ENCODE measurements around the gene ZNF304. TPM values are rescaled to one million over a fixed set of nuclear protein-coding genes. Genes with fewer than 3 reads are reported as not detected.
A peak's percentile ranks its signal among the peaks of the same experiment; 100 is the strongest.

ZNF304 gene
- total and polyA plus RNA-seq, 4 experiments from 2014 or later = 0.43 to 13.6 (median 8.7) TPM

GRCh38 chr19:57317503-57317902 is 33.6 kb upstream of the ZNF304 start:
- Mint-ChIP-seq H3K4me1 (peaks cover 12 to 30% (median 23%) of the 10 kb centered on the region in 4 donors), H3K36me3 (peaks cover 5 to 18% of the 10 kb centered on the region in 2 donors), H3K27ac (no peak overlapping the region), H3K9me3 (peaks cover 10 to 67% (median 21%) of the 10 kb centered on the region in 8 donors), H3K4me3 (no peak overlapping the region), H3K27me3 (peaks cover 24 to 26% of the 10 kb centered on the region in 2 donors)
- ChIA-PET POLR2A (ENCODE audit: partially characterized antibody) (no interaction called here), CTCF (ENCODE audit: partially characterized antibody) (interaction anchor here (0.7 kb wide), 1 partner anchor 729 kb away, joined by 3 read pairs; no protein-coding TSS in a partner anchor)
- Histone ChIP-seq H3K36me3 (ENCODE audit: insufficient read depth, low read length) (no peaks in the 10 kb centered on the region), H3K4me1 (ENCODE audit: insufficient read depth, low read length) (peaks cover 26% of the 10 kb centered on the region), H3K4me3 (ENCODE audit: low read length in 2 of 2) (no peak overlapping the region), H3K9me3 (ENCODE audit: control insufficient read depth in 1 of 2, low read length in 2 of 2) (no peaks in the 10 kb centered on the region), H3K27ac (ENCODE audit: low read depth, low read length) (no peak overlapping the region), H3K27me3 (ENCODE audit: insufficient read depth, low read length) (peaks cover 8% of the 10 kb centered on the region)
- intact Hi-C loops (cut with micrococcal nuclease) = no loop called here
- DNase-seq = no peak

- peaks cover 19 to 24% of the 10 kb centered on the region in 2 donors for H3K27me3 Mint-ChIP-seq
- intact Hi-C loops (cut with micrococcal nuclease) = loop anchor here (1.0 kb wide), 3 partner anchors 40 to 207 kb away; partner anchors contain the start of genes TRAPPC2B, ZNF460, ZNF547 and ZNF549
- peak overlapping the region; percentile 90 to 97 (median 94) for H3K4me3 Mint-ChIP-seq
- Histone ChIP-seq H3K4me1 (ENCODE audit: insufficient read depth, low read length) (peaks cover 29% of the 10 kb centered on the region), H3K27me3 (ENCODE audit: insufficient read depth, low read length) (peaks cover 8% of the 10 kb centered on the region), H3K4me3 (ENCODE audit: low read length in 2 of 2) (peak overlapping the region; percentile 81 to 90), H3K9me3 (ENCODE audit: control insufficient read depth in 1 of 2, low read length in 2 of 2) (peaks cover 0 to 6% of the 10 kb centered on the region in 2 donors), H3K36me3 (ENCODE audit: insufficient read depth, low read length) (peaks cover 13% of the 10 kb centered on the region), H3K27ac (ENCODE audit: low read depth, low read length) (peak overlapping the region; percentile 84)
- ChIA-PET POLR2A (ENCODE audit: partially characterized antibody) (interaction anchor here (0.6 to 1.1 kb wide), 4 partner anchors 9 to 70 kb away, joined by 3 read pairs; partner anchors contain the start of genes ZNF304, ZNF460 and ZNF548), CTCF (ENCODE audit: partially characterized antibody) (interaction anchor here (0.7 kb wide), 1 partner anchor 864 kb away, joined by 3 read pairs; no protein-coding TSS in a partner anchor)
- peaks cover 18 to 34% (median 27%) of the 10 kb centered on the region in 4 donors for H3K4me1 Mint-ChIP-seq
- DNase-seq = no peak
- H3K27ac Mint-ChIP-seq = peak overlapping the region; percentile 90 to 99 (median 97)
- H3K9me3 Mint-ChIP-seq = peaks cover 7 to 68% (median 32%) of the 10 kb centered on the region in 8 donors
- H3K36me3 Mint-ChIP-seq = peaks cover 26 to 38% of the 10 kb centered on the region in 2 donors
These were observed 31.2 kb upstream of the ZNF304 start for GRCh38 chr19:57319869-57320179.

- ChIA-PET POLR2A (ENCODE audit: partially characterized antibody) (interaction anchor here (0.6 to 1.1 kb wide), 4 partner anchors 10 to 69 kb away, joined by 3 read pairs; partner anchors contain the start of genes ZNF304, ZNF460 and ZNF548), CTCF (ENCODE audit: partially characterized antibody) (interaction anchor here (0.7 kb wide), 1 partner anchor 863 kb away, joined by 3 read pairs; no protein-coding TSS in a partner anchor)
- Histone ChIP-seq H3K36me3 (ENCODE audit: insufficient read depth, low read length) (peaks cover 19% of the 10 kb centered on the region), H3K27ac (ENCODE audit: low read depth, low read length) (peak within 1 kb of the TSS; percentile 84), H3K4me3 (ENCODE audit: low read length in 2 of 2) (peak within 1 kb of the TSS; percentile 81 to 90), H3K9me3 (ENCODE audit: control insufficient read depth in 1 of 2, low read length in 2 of 2) (peaks cover 0 to 6% of the 10 kb centered on the region in 2 donors), H3K27me3 (ENCODE audit: insufficient read depth, low read length) (peaks cover 8% of the 10 kb centered on the region), H3K4me1 (ENCODE audit: insufficient read depth, low read length) (peaks cover 29% of the 10 kb centered on the region)
- Mint-ChIP-seq H3K36me3 (peaks cover 33 to 39% of the 10 kb centered on the region in 2 donors), H3K4me1 (peaks cover 18 to 34% (median 27%) of the 10 kb centered on the region in 4 donors), H3K27ac (peak within 1 kb of the TSS; percentile 90 to 99 (median 97)), H3K27me3 (peaks cover 14 to 19% of the 10 kb centered on the region in 2 donors), H3K9me3 (peaks cover 2 to 68% (median 33%) of the 10 kb centered on the region in 8 donors), H3K4me3 (peak within 1 kb of the TSS; percentile 90 to 97 (median 94))
- intact Hi-C loops (cut with micrococcal nuclease) = loop anchor here (1.0 kb wide), 3 partner anchors 40 to 207 kb away; partner anchors contain the start of genes TRAPPC2B, ZNF460, ZNF547 and ZNF549
- DNase-seq = peak; percentile 86 to 91 (median 89)
These were observed 30.6 kb upstream of the ZNF304 start, which contains the start of gene ZNF543 for GRCh38 chr19:57320180-57321084. Gene ZNF543, plus strand, starts transcription at chr19:57320472. Its CDS starts 382 bp downstream, at chr19:57320854.

- Histone ChIP-seq H3K4me3 (ENCODE audit: low read length in 2 of 2) (peak overlapping the region; percentile 81 to 90), H3K27me3 (ENCODE audit: insufficient read depth, low read length) (peaks cover 8% of the 10 kb centered on the region), H3K9me3 (ENCODE audit: control insufficient read depth in 1 of 2, low read length in 2 of 2) (peaks cover 0 to 6% of the 10 kb centered on the region in 2 donors), H3K27ac (ENCODE audit: low read depth, low read length) (peak overlapping the region; percentile 84), H3K36me3 (ENCODE audit: insufficient read depth, low read length) (peaks cover 25% of the 10 kb centered on the region), H3K4me1 (ENCODE audit: insufficient read depth, low read length) (peaks cover 29% of the 10 kb centered on the region)
- ChIA-PET POLR2A (ENCODE audit: partially characterized antibody) (no interaction called here), CTCF (ENCODE audit: partially characterized antibody) (no interaction called here)
- H3K4me3 Mint-ChIP-seq = peak overlapping the region; percentile 90 to 97 (median 94)
- peak overlapping the region; percentile 89 to 99 (median 97) for H3K27ac Mint-ChIP-seq
- H3K36me3 Mint-ChIP-seq = peaks cover 39 to 45% of the 10 kb centered on the region in 2 donors
- DNase-seq = no peak
- H3K9me3 Mint-ChIP-seq = peaks cover 2 to 67% (median 31%) of the 10 kb centered on the region in 8 donors
- intact Hi-C loops (cut with micrococcal nuclease) = no loop called here
- H3K4me1 Mint-ChIP-seq = peaks cover 18 to 34% (median 27%) of the 10 kb centered on the region in 4 donors
- H3K27me3 Mint-ChIP-seq = peaks cover 8 to 12% of the 10 kb centered on the region in 2 donors
These were observed 30.0 kb upstream of the ZNF304 start for GRCh38 chr19:57321116-57321515.

GRCh38 chr19:57321751-57322150 is 29.3 kb upstream of the ZNF304 start:
- DNase-seq = no peak
- H3K27ac ChIP-seq (ENCODE audit: low read depth, low read length) = no peak overlapping the region
- peaks cover 8% of the 10 kb centered on the region for H3K27me3 ChIP-seq (ENCODE audit: insufficient read depth, low read length)
- peaks cover 5 to 8% of the 10 kb centered on the region in 2 donors for H3K27me3 Mint-ChIP-seq
- H3K9me3 ChIP-seq (ENCODE audit: control insufficient read depth in 1 of 2, low read length in 2 of 2) = peaks cover 0 to 6% of the 10 kb centered on the region in 2 donors
- CTCF ChIA-PET (ENCODE audit: partially characterized antibody) = no interaction called here
- POLR2A ChIA-PET (ENCODE audit: partially characterized antibody) = no interaction called here
- peaks cover 46 to 51% of the 10 kb centered on the region in 2 donors for H3K36me3 Mint-ChIP-seq
- H3K4me3 Mint-ChIP-seq = peak overlapping the region in 7 of 8 donors; percentile 31 to 97 (median 95)
- H3K9me3 Mint-ChIP-seq = peaks cover 2 to 64% (median 34%) of the 10 kb centered on the region in 8 donors
- H3K4me1 ChIP-seq (ENCODE audit: insufficient read depth, low read length) = peaks cover 29% of the 10 kb centered on the region
- intact Hi-C loops (cut with micrococcal nuclease) = no loop called here
- H3K36me3 ChIP-seq (ENCODE audit: insufficient read depth, low read length) = peaks cover 30% of the 10 kb centered on the region
- H3K4me3 ChIP-seq (ENCODE audit: low read length in 2 of 2) = no peak overlapping the region
- H3K4me1 Mint-ChIP-seq = peaks cover 18 to 34% (median 27%) of the 10 kb centered on the region in 4 donors
- H3K27ac Mint-ChIP-seq = peak overlapping the region in 2 of 7 donors; percentile 45 to 73

- H3K36me3 ChIP-seq (ENCODE audit: insufficient read depth, low read length) = peaks cover 52% of the 10 kb centered on the region
- Mint-ChIP-seq H3K36me3 (peaks cover 74 to 77% of the 10 kb centered on the region in 2 donors), H3K4me1 (peaks cover 14 to 29% (median 22%) of the 10 kb centered on the region in 4 donors), H3K9me3 (peaks cover 2 to 81% (median 61%) of the 10 kb centered on the region in 8 donors), H3K4me3 (no peak overlapping the region), H3K27me3 (no peaks in the 10 kb centered on the region), H3K27ac (no peak overlapping the region)
- POLR2A ChIA-PET (ENCODE audit: partially characterized antibody) = interaction anchor here (1.0 kb wide), 1 partner anchor 15 kb away, joined by 3 read pairs; no protein-coding TSS in a partner anchor
- H3K27me3 ChIP-seq (ENCODE audit: insufficient read depth, low read length) = no peaks in the 10 kb centered on the region
- no peak for DNase-seq
- H3K9me3 ChIP-seq (ENCODE audit: control insufficient read depth in 1 of 2, low read length in 2 of 2) = peaks cover 8 to 24% of the 10 kb centered on the region in 2 donors
- H3K4me1 ChIP-seq (ENCODE audit: insufficient read depth, low read length) = peaks cover 24% of the 10 kb centered on the region
- intact Hi-C loops (cut with micrococcal nuclease) = no loop called here
- H3K4me3 ChIP-seq (ENCODE audit: low read length in 2 of 2) = no peak overlapping the region
- no peak overlapping the region for H3K27ac ChIP-seq (ENCODE audit: low read depth, low read length)
- CTCF ChIA-PET (ENCODE audit: partially characterized antibody) = no interaction called here
These were observed 26.1 kb upstream of the ZNF304 start for GRCh38 chr19:57324992-57325391.
